Esophagus (tissue), 2 donors: ENCODE results near the gene DRC3. TPM values are rescaled to one million over a fixed set of nuclear protein-coding genes. Genes with fewer than 3 reads are reported as not detected.

Source experiments
- H3K27ac ChIP-seq, 2 donors: one replicate each; pipeline ENCODE4 v1.5.1; 2013; ENCODE audit warnings: low read depth in 2 of 2, mild to moderate bottlenecking in 2 of 2, inconsistent platforms in 1 of 2, low read length in 1 of 2, moderate library complexity in 1 of 2
- H3K27me3 ChIP-seq, 2 donors: one replicate each; pipeline ENCODE4 v1.6.1; 2013; ENCODE audit warnings: low read length in 2 of 2, control low read depth in 1 of 2, mild to moderate bottlenecking in 1 of 2; ENCODE audit not compliant: insufficient read depth in 2 of 2, control insufficient read depth in 1 of 2
- H3K36me3 ChIP-seq, 2 donors: one replicate each; pipeline ENCODE4 v1.6.1; 2013; ENCODE audit warnings: low read length in 1 of 2; ENCODE audit not compliant: control insufficient read depth in 2 of 2, insufficient read depth in 2 of 2
- H3K4me1 ChIP-seq, 2 donors: one replicate each; pipeline ENCODE4 v1.6.1; 2013; ENCODE audit warnings: low read length in 1 of 2; ENCODE audit not compliant: control insufficient read depth in 2 of 2, insufficient read depth in 2 of 2
- H3K4me3 ChIP-seq, 2 donors: one replicate each; pipeline ENCODE4 v1.5.1; 2013; ENCODE audit warnings: low read length in 2 of 2, mild to moderate bottlenecking in 2 of 2, low read depth in 1 of 2, moderate library complexity in 1 of 2
- H3K9me3 ChIP-seq, 2 donors: one replicate each; pipeline ENCODE4 v1.6.1; 2013; ENCODE audit warnings: mild to moderate bottlenecking in 2 of 2, low read depth in 1 of 2, low read length in 1 of 2, moderate library complexity in 1 of 2; ENCODE audit not compliant: control insufficient read depth in 2 of 2, insufficient read depth in 1 of 2
- WGBS, 2 donors: extraction: QIAGEN DNeasy Blood & Tissue Kit; methylation state at CpG; one replicate each; pipeline ENCODE4 v1.1.7; 2013; 5-methylcytosine and 5-hydroxymethylcytosine counted together
- polyA plus RNA-seq, 2 donors: library from polyadenylated mRNA; stranded (reverse); fragments of 200-250 nt; gene quantifications; one replicate each; pipeline ENCODE4 v1.2.3, GENCODE V29; 2013
- donor health status: healthy with polysubstance abuse.
- donor health status: Bipolar disorder and iron deficiency.

DRC3 gene
- polyA plus RNA-seq, 2 donors = 0.72 to 1.4 TPM

DNA sequence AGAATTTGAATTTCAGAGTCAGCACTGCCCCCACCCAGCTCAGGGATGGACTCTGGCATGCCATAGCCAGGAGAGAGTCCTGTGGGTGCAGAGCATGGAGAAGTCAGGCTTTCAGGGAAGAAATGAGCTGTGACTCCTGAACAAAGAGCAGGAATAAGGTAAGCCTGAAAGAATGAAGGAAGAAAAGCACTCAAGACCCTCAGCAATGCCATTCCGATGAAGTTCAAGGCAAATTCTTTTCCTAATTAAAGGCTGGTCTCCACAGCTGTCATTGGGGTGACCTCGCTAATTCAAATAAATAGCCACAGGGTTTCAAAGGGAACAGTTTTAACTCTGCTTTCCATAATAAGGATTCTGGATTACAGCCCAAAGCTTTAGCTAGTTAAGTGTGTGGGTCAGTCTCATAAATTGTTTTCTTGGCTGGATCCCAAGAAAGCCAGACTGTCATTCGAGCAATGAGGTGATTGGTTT is 32.2 kb upstream of the DRC3 start:
- no peaks in the 10 kb centered on the region for H3K9me3 ChIP-seq
- H3K4me3 ChIP-seq = no peak overlapping the region
- peaks cover 5 to 32% of the 10 kb centered on the region in 2 donors for H3K4me1 ChIP-seq
- H3K27ac ChIP-seq = peak overlapping the region; percentile 62 to 70
- no peaks in the 10 kb centered on the region for H3K27me3 ChIP-seq
- peaks cover 0 to 3% of the 10 kb centered on the region in 2 donors for H3K36me3 ChIP-seq
- WGBS, 2 donors = 52% methylated on average over 3 of the region's 3 CpGs

DNA sequence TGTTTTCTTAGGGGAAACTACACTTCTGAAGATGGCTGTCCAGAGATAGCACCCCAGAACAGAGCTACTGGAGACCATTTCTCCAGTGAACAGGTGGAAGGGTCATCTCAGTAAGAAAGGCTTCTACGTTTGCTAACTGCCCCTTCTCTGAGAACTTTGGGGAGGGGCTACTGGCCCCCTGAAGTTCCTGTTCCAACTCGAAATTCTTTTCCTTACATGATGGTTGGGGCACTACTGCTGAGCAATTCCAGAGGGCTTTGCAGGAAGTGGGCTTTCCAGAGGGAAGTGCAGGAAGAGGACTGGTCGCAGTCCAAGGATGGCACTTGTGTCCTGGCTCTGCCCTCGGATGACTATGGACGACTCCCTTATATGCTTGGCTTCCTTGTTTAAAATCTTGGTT is 31.6 kb upstream of the DRC3 start:
- Histone ChIP-seq H3K4me3 (no peak overlapping the region), H3K9me3 (no peaks in the 10 kb centered on the region), H3K27ac (peak overlapping the region in 1 of 2 donors; percentile 25), H3K36me3 (peaks cover 0 to 3% of the 10 kb centered on the region in 2 donors), H3K4me1 (peaks cover 4 to 29% of the 10 kb centered on the region in 2 donors), H3K27me3 (no peaks in the 10 kb centered on the region)
- 60 to 61% methylated on average over 5 of the region's 5 CpGs for WGBS, 2 donors

DNA sequence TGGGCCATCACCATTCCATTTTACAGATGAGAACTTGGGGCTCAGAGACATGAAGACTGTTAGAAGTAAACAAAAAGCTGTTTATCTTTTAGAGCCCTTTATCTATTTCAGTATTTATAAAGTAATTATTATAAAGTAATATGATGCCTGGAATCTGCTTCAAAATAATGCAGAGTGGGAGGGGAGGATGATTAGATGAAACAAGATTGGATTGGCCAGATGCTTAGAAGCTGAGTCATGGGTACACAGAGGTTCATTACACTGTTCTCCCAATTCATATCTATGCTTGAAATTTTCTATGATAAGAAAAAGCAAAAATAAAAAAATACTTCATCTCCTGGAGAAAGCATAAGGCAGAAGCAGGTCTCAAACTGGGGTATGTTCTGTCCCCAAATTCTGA is 29.8 kb upstream of the DRC3 start:
- Histone ChIP-seq H3K4me1 (peaks cover 2 to 18% of the 10 kb centered on the region in 2 donors), H3K27ac (peak overlapping the region; percentile 47 to 64), H3K27me3 (no peaks in the 10 kb centered on the region)

GRCh38 chr17:17943281-17943984 is 29.2 kb upstream of the DRC3 start:
- Histone ChIP-seq H3K27ac (peak overlapping the region; percentile 56 to 60), H3K36me3 (peaks cover 0 to 3% of the 10 kb centered on the region in 2 donors), H3K27me3 (no peaks in the 10 kb centered on the region), H3K4me3 (no peak overlapping the region), H3K9me3 (no peaks in the 10 kb centered on the region), H3K4me1 (peaks cover 4 to 15% of the 10 kb centered on the region in 2 donors)
- 62 to 67% methylated on average over 3 of the region's 3 CpGs for WGBS, 2 donors

More for the DNA sequence above, 29.8 kb upstream of the DRC3 start:
- H3K9me3 ChIP-seq = no peaks in the 10 kb centered on the region
- H3K4me3 ChIP-seq = no peak overlapping the region
- peaks cover 0 to 3% of the 10 kb centered on the region in 2 donors for H3K36me3 ChIP-seq

- H3K36me3 ChIP-seq = peaks cover 0 to 3% of the 10 kb centered on the region in 2 donors
- peaks cover 7 to 15% of the 10 kb centered on the region in 2 donors for H3K4me1 ChIP-seq
- H3K4me3 ChIP-seq = no peak overlapping the region
- no peak overlapping the region for H3K27ac ChIP-seq
- H3K27me3 ChIP-seq = no peaks in the 10 kb centered on the region
- H3K9me3 ChIP-seq = no peaks in the 10 kb centered on the region
- 86 to 90% methylated on average over 7 of the region's 7 CpGs for WGBS, 2 donors
Observed at GRCh38 chr17:17944242-17944641, 28.4 kb upstream of the DRC3 start.

- H3K27me3 ChIP-seq = no peaks in the 10 kb centered on the region
- H3K36me3 ChIP-seq = peaks cover 0 to 3% of the 10 kb centered on the region in 2 donors
- H3K4me1 ChIP-seq = peaks cover 7 to 19% of the 10 kb centered on the region in 2 donors
- 91% methylated on average over 11 of the region's 11 CpGs for WGBS, 2 donors
- H3K9me3 ChIP-seq = no peaks in the 10 kb centered on the region
- H3K4me3 ChIP-seq = no peak overlapping the region
- no peak overlapping the region for H3K27ac ChIP-seq
Observed at GRCh38 chr17:17944743-17945142, 27.9 kb upstream of the DRC3 start.

- WGBS, 2 donors = 81 to 90% methylated on average over 3 of the region's 3 CpGs
- no peaks in the 10 kb centered on the region for H3K9me3 ChIP-seq
- peaks cover 0 to 3% of the 10 kb centered on the region in 2 donors for H3K36me3 ChIP-seq
- peaks cover 7 to 21% of the 10 kb centered on the region in 2 donors for H3K4me1 ChIP-seq
- H3K27me3 ChIP-seq = no peaks in the 10 kb centered on the region
- H3K4me3 ChIP-seq = no peak overlapping the region
- no peak overlapping the region for H3K27ac ChIP-seq
Observed at GRCh38 chr17:17946093-17946492, 26.6 kb upstream of the DRC3 start.

GRCh38 chr17:17947309-17947708 is 25.4 kb upstream of the DRC3 start:
- H3K27ac ChIP-seq = peak overlapping the region; percentile 30 to 40
- H3K9me3 ChIP-seq = no peaks in the 10 kb centered on the region
- WGBS, 2 donors = 83 to 89% methylated on average over 5 of the region's 5 CpGs
- H3K36me3 ChIP-seq = peaks cover 0 to 3% of the 10 kb centered on the region in 2 donors
- peaks cover 7 to 24% of the 10 kb centered on the region in 2 donors for H3K4me1 ChIP-seq
- H3K4me3 ChIP-seq = no peak overlapping the region
- no peaks in the 10 kb centered on the region for H3K27me3 ChIP-seq

GRCh38 chr17:17947966-17948365 is 24.7 kb upstream of the DRC3 start:
- Histone ChIP-seq H3K27ac (peak overlapping the region; percentile 72 to 84), H3K9me3 (no peaks in the 10 kb centered on the region), H3K4me1 (peaks cover 7 to 24% of the 10 kb centered on the region in 2 donors), H3K36me3 (peaks cover 0 to 3% of the 10 kb centered on the region in 2 donors), H3K4me3 (no peak overlapping the region), H3K27me3 (no peaks in the 10 kb centered on the region)
- 50 to 53% methylated on average over 1 of the region's 1 CpG for WGBS, 2 donors

DNA sequence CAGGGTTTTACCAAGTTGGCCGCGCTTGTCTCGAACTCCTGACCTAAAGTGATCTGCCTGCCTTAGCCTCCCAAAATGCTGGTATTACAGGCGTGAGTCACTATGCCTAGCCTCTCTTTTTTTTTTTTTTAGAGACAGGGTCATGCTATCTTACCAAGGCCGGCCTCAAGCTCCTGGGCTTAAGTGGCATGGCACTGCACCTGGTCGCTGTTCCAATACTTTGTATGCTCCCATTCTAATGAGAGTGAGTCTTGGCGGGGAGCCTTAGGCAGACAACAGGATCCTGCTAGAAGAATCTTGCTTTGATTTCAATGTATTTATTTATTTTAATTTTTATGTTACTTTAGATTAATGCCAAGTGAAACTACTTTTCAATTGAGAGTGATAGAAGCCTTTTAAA is 22.3 kb upstream of the DRC3 start:
- peaks cover 7 to 14% of the 10 kb centered on the region in 2 donors for H3K4me1 ChIP-seq
- H3K4me3 ChIP-seq = no peak overlapping the region
- H3K27me3 ChIP-seq = no peaks in the 10 kb centered on the region
- peaks cover 0 to 3% of the 10 kb centered on the region in 2 donors for H3K36me3 ChIP-seq
- peak overlapping the region; percentile 27 to 64 for H3K27ac ChIP-seq
- no peaks in the 10 kb centered on the region for H3K9me3 ChIP-seq
- 80 to 85% methylated on average over 7 of the region's 7 CpGs for WGBS, 2 donors
